Skeletal muscle tissue (tissue), 4 donors: ENCODE data around the gene RFTN1. TPM values are rescaled to one million over a fixed set of nuclear protein-coding genes. Genes with fewer than 3 reads are reported as not detected.

Experiments
- H3K27ac ChIP-seq: one replicate; pipeline ENCODE4 v1.7.0; 2013; ENCODE audit warnings: mild to moderate bottlenecking, low read depth, low read length, inconsistent platforms
- H3K27me3 ChIP-seq, 3 donors: one replicate each; pipeline ENCODE4 v1.7.0; 2013; ENCODE audit warnings: low read length in 3 of 3; ENCODE audit not compliant: control insufficient read depth in 3 of 3, insufficient read depth in 3 of 3
- H3K36me3 ChIP-seq, 3 donors: one replicate each; pipeline ENCODE4 v1.7.0; 2013; ENCODE audit warnings: low read length in 3 of 3; ENCODE audit not compliant: control insufficient read depth in 3 of 3, insufficient read depth in 3 of 3
- H3K4me1 ChIP-seq, 3 donors: one replicate each; pipeline ENCODE4 v1.7.0; 2013; ENCODE audit warnings: low read length in 3 of 3, mild to moderate bottlenecking in 3 of 3; ENCODE audit not compliant: control insufficient read depth in 3 of 3, insufficient read depth in 3 of 3
- H3K4me3 ChIP-seq, 3 donors: one replicate each; pipeline ENCODE4 v1.7.0; 2013; ENCODE audit warnings: low read length in 3 of 3
- H3K9ac ChIP-seq, 3 donors: one replicate each; pipeline ENCODE4 v1.7.0; 2013; ENCODE audit warnings: low read length in 3 of 3, mild to moderate bottlenecking in 3 of 3, moderate library complexity in 2 of 3, low read depth in 1 of 3
- H3K9me3 ChIP-seq, 3 donors: one replicate each; pipeline ENCODE4 v1.7.0; 2013; ENCODE audit warnings: low read length in 3 of 3; ENCODE audit not compliant: control insufficient read depth in 3 of 3
- total RNA-seq: library from RNA; depleted of rRNA; stranded (reverse); fragments of >200 nt; gene quantifications from one replicate; pipeline ENCODE4 v1.2.3, GENCODE V29; 2014
- donor health status: Osteomylitis.

The RFTN1 gene
- total RNA-seq, 1 donor from 2014 or later, result 15.7 TPM

GRCh38 chr3:16322189-16322588 lies 191.3 kb downstream of the RFTN1 start:
- H3K4me1 ChIP-seq, result peaks cover 0 to 14% (median 0%) of the 10 kb centered on the region in 3 donors
- no peaks in the 10 kb centered on the region for H3K27me3 ChIP-seq
- peaks cover 29 to 51% (median 47%) of the 10 kb centered on the region in 3 donors for H3K36me3 ChIP-seq
- H3K27ac ChIP-seq, result no peak overlapping the region
- H3K9me3 ChIP-seq, result no peaks in the 10 kb centered on the region
- H3K9ac ChIP-seq, result no peak overlapping the region
- H3K4me3 ChIP-seq, result no peak overlapping the region

DNA sequence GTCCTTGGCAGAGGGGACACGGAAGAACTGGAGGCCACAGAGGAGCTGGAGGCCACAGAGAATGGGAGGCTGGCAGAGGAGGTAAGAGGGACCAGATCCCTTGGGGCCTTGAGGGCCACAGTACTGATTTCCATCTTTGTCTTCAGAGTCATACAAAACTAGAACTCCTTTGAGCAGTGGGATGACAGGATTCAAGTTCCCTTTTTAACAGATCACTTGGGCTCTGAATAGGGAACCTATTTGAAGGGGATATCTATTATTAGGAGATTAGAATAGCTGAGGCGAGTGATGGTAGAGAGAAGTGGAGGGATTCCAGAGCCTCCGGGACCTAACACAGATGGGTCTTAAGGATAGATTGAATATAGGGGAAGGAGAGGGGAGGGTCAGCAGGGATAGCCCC lies 192.8 kb downstream of the RFTN1 start:
- Histone ChIP-seq H3K9me3 (no peaks in the 10 kb centered on the region), H3K27ac (no peak overlapping the region), H3K4me3 (no peak overlapping the region), H3K36me3 (peaks cover 32 to 56% (median 54%) of the 10 kb centered on the region in 3 donors), H3K4me1 (peaks cover 0 to 14% (median 0%) of the 10 kb centered on the region in 3 donors), H3K9ac (no peak overlapping the region), H3K27me3 (no peaks in the 10 kb centered on the region)

DNA sequence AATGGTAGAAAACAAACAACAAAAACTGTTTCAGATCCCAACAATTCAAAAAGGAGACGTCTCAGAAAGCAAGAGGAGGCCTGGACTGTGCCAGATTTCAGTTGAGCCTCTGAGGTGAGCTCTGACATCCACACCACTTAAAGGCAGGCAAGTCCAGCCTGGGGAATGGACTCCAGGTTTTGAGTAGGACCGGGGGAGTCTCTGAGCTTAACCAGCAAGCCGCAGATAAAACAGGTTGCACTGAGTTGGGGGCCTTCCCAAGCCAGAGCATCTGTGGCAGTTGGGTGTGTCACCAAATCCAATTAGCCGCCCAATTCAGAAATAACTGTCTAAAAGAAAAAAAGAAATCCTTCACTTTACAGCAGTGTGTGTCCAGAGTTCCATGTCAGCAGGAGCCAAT lies 193.8 kb downstream of the RFTN1 start:
- Histone ChIP-seq H3K27me3 (no peaks in the 10 kb centered on the region), H3K4me1 (peaks cover 0 to 14% (median 0%) of the 10 kb centered on the region in 3 donors), H3K9ac (no peak overlapping the region), H3K27ac (no peak overlapping the region), H3K36me3 (peaks cover 26 to 53% (median 47%) of the 10 kb centered on the region in 3 donors), H3K9me3 (no peaks in the 10 kb centered on the region), H3K4me3 (no peak overlapping the region)

- H3K4me1 ChIP-seq, result peaks cover 0 to 14% (median under 1%) of the 10 kb centered on the region in 3 donors
- no peaks in the 10 kb centered on the region for H3K9me3 ChIP-seq
- no peaks in the 10 kb centered on the region for H3K27me3 ChIP-seq
- H3K9ac ChIP-seq, result no peak overlapping the region
- no peak overlapping the region for H3K27ac ChIP-seq
- no peak overlapping the region for H3K4me3 ChIP-seq
- H3K36me3 ChIP-seq, result peaks cover 26 to 53% (median 47%) of the 10 kb centered on the region in 3 donors
Measured at GRCh38 chr3:16319307-16319706, 194.2 kb downstream of the RFTN1 start.

GRCh38 chr3:16318176-16318575 lies 195.3 kb downstream of the RFTN1 start:
- Histone ChIP-seq H3K36me3 (peaks cover 19 to 53% (median 42%) of the 10 kb centered on the region in 3 donors), H3K9me3 (no peaks in the 10 kb centered on the region), H3K4me1 (peaks cover 3 to 14% (median 8%) of the 10 kb centered on the region in 3 donors), H3K4me3 (no peak overlapping the region), H3K9ac (no peak overlapping the region), H3K27ac (no peak overlapping the region), H3K27me3 (no peaks in the 10 kb centered on the region)

- Histone ChIP-seq H3K4me3 (no peak overlapping the region), H3K4me1 (peaks cover 7 to 15% (median 9%) of the 10 kb centered on the region in 3 donors), H3K27ac (no peak overlapping the region), H3K27me3 (no peaks in the 10 kb centered on the region), H3K36me3 (peaks cover 16 to 48% (median 41%) of the 10 kb centered on the region in 3 donors), H3K9me3 (no peaks in the 10 kb centered on the region), H3K9ac (no peak overlapping the region)
Measured at GRCh38 chr3:16317561-16317945, 195.9 kb downstream of the RFTN1 start.

- H3K36me3 ChIP-seq, result peaks cover 16 to 43% (median 35%) of the 10 kb centered on the region in 3 donors
Measured at GRCh38 chr3:16316847-16317560, 196.5 kb downstream of the RFTN1 start.

GRCh38 chr3:16316396-16316795 lies 197.1 kb downstream of the RFTN1 start:
- peaks cover 17 to 37% (median 31%) of the 10 kb centered on the region in 3 donors for H3K36me3 ChIP-seq
- H3K27me3 ChIP-seq, result no peaks in the 10 kb centered on the region
- peaks cover 17 to 21% (median 18%) of the 10 kb centered on the region in 3 donors for H3K4me1 ChIP-seq
- H3K9me3 ChIP-seq, result no peaks in the 10 kb centered on the region
- no peak overlapping the region for H3K27ac ChIP-seq
- no peak overlapping the region for H3K4me3 ChIP-seq
- no peak overlapping the region for H3K9ac ChIP-seq

More at GRCh38 chr3:16316847-16317560, 196.5 kb downstream of the RFTN1 start:
- H3K27ac ChIP-seq, result no peak overlapping the region
- no peak overlapping the region for H3K4me3 ChIP-seq
- no peaks in the 10 kb centered on the region for H3K9me3 ChIP-seq
- H3K9ac ChIP-seq, result no peak overlapping the region
- peaks cover 12 to 17% (median 15%) of the 10 kb centered on the region in 3 donors for H3K4me1 ChIP-seq
- no peaks in the 10 kb centered on the region for H3K27me3 ChIP-seq

- H3K9ac ChIP-seq, result no peak overlapping the region
- no peaks in the 10 kb centered on the region for H3K27me3 ChIP-seq
- peaks cover 17 to 31% (median 25%) of the 10 kb centered on the region in 3 donors for H3K36me3 ChIP-seq
- no peak overlapping the region for H3K4me3 ChIP-seq
- no peaks in the 10 kb centered on the region for H3K9me3 ChIP-seq
- H3K4me1 ChIP-seq, result peaks cover 13 to 22% (median 20%) of the 10 kb centered on the region in 3 donors
- no peak overlapping the region for H3K27ac ChIP-seq
Measured at GRCh38 chr3:16315623-16316022, 197.9 kb downstream of the RFTN1 start.

GRCh38 chr3:16313886-16314645 lies 199.4 kb downstream of the RFTN1 start:
- no peaks in the 10 kb centered on the region for H3K9me3 ChIP-seq
- H3K27me3 ChIP-seq, result no peaks in the 10 kb centered on the region
- no peak overlapping the region for H3K27ac ChIP-seq
- peaks cover 17 to 21% (median 18%) of the 10 kb centered on the region in 3 donors for H3K36me3 ChIP-seq
- no peak overlapping the region for H3K9ac ChIP-seq
- no peak overlapping the region for H3K4me3 ChIP-seq
- H3K4me1 ChIP-seq, result peaks cover 13 to 22% (median 20%) of the 10 kb centered on the region in 3 donors
